ENCODE measurements around the gene SPRY1. TPM values are rescaled to one million over a fixed set of nuclear protein-coding genes. Genes with fewer than 3 reads are reported as not detected.
A peak's percentile ranks its signal among the peaks of the same experiment; 100 is the strongest.

SPRY1 gene, protein sequence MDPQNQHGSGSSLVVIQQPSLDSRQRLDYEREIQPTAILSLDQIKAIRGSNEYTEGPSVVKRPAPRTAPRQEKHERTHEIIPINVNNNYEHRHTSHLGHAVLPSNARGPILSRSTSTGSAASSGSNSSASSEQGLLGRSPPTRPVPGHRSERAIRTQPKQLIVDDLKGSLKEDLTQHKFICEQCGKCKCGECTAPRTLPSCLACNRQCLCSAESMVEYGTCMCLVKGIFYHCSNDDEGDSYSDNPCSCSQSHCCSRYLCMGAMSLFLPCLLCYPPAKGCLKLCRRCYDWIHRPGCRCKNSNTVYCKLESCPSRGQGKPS
- total RNA-seq, result 10 to 100 TPM in 5 of 6 experiments, 1 to 10 TPM in 1; 9.3 to 16.1 (median 14.3) TPM
- long read RNA-seq, transcript SPRY1-206 (2 exons, 849 nt), result major isoform, 5 of 5 reads
- long read RNA-seq, partial matches to known transcripts, result 0 of 5 reads
- long read RNA-seq, other reads (novel, unspliced or antisense), result 0 of 5 reads

- Histone ChIP-seq H3K36me3 (no peaks in the 10 kb centered on the region), H3K4me3 (peak within 1 kb of the TSS; percentile 65 to 72 (median 71)), H3K27ac (peak within 1 kb of the TSS; percentile 82 to 91 (median 87)), H3K27me3 (no peaks in the 10 kb centered on the region), H3K9me3 (no peaks in the 10 kb centered on the region), H3K4me1 (peaks cover 0 to 5% (median 0%) of the 10 kb centered on the region in 4 donors)
- intact Hi-C loops (cut with DNase I), result no loop called here
- DNase-seq, result peak; percentile 85 to 91 (median 87)
- ATAC-seq, result peak; percentile 68 to 83 (median 78)
- TF ChIP-seq POLR2A (IDR thresholded peaks at IDR 0.05) (peak; percentile 83), CTCF (IDR thresholded peaks at IDR 0.05) (no peak)
- WGBS (ENCODE audit: insufficient coverage, low coverage, low lambda C conversion rate, missing lambda C conversion rate), result 1% methylated on average over 20 of the region's 20 CpGs
These were observed at the start of gene SPRY1 for GRCh38 chr4:123396307-123397143. Gene SPRY1, plus strand, starts transcription at chr4:123396795. Its CDS starts 4,797 bp downstream, at chr4:123401592.

DNA sequence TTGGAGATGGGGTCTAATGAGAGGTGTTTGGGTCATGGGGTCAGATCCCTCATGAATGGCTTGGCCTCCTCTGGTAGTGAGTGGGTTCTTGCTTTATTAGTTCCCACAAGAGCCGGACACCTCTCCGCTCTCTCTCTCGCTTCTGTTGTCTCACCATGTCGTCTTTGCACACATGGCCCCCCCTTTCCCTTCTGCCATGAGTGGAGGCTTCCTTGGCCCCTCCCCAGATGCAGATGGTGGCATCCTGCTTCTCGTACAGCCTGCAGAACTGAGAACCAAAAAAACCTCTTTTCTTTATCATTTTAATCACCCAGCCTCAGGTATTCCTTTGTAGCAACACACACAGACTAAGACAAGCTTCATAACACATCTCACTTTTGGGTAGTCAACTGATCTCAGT lies 49.6 kb upstream of the SPRY1 start:
- no peak for DNase-seq
- H3K27ac ChIP-seq, result no peak overlapping the region
- H3K27me3 ChIP-seq, result no peaks in the 10 kb centered on the region
- WGBS (ENCODE audit: insufficient coverage, low coverage, low lambda C conversion rate, missing lambda C conversion rate), result 79% methylated on average over 4 of the region's 5 CpGs
- ATAC-seq, result no peak
- no peaks in the 10 kb centered on the region for H3K36me3 ChIP-seq
- intact Hi-C loops (cut with DNase I), result no loop called here
- H3K4me1 ChIP-seq, result peaks cover 0 to 14% (median 2%) of the 10 kb centered on the region in 4 donors
- H3K4me3 ChIP-seq, result no peak overlapping the region
- no peaks in the 10 kb centered on the region for H3K9me3 ChIP-seq
- TF ChIP-seq CTCF (IDR thresholded peaks at IDR 0.05), result no peak
- TF ChIP-seq POLR2A (IDR thresholded peaks at IDR 0.05), result no peak

GRCh38 chr4:123348946-123349345 lies 47.6 kb upstream of the SPRY1 start:
- WGBS (ENCODE audit: insufficient coverage, low coverage, low lambda C conversion rate, missing lambda C conversion rate), result 83% methylated on average over 4 of the region's 4 CpGs
- ATAC-seq, result no peak
- H3K36me3 ChIP-seq, result no peaks in the 10 kb centered on the region
- H3K9me3 ChIP-seq, result no peaks in the 10 kb centered on the region
- no peaks in the 10 kb centered on the region for H3K27me3 ChIP-seq
- no peak overlapping the region for H3K27ac ChIP-seq
- H3K4me3 ChIP-seq, result no peak overlapping the region
- intact Hi-C loops (cut with DNase I), result no loop called here
- peaks cover 0 to 14% (median 5%) of the 10 kb centered on the region in 4 donors for H3K4me1 ChIP-seq
- no peak for DNase-seq
- no peak for TF ChIP-seq POLR2A (IDR thresholded peaks at IDR 0.05)
- no peak for TF ChIP-seq CTCF (IDR thresholded peaks at IDR 0.05)

DNA sequence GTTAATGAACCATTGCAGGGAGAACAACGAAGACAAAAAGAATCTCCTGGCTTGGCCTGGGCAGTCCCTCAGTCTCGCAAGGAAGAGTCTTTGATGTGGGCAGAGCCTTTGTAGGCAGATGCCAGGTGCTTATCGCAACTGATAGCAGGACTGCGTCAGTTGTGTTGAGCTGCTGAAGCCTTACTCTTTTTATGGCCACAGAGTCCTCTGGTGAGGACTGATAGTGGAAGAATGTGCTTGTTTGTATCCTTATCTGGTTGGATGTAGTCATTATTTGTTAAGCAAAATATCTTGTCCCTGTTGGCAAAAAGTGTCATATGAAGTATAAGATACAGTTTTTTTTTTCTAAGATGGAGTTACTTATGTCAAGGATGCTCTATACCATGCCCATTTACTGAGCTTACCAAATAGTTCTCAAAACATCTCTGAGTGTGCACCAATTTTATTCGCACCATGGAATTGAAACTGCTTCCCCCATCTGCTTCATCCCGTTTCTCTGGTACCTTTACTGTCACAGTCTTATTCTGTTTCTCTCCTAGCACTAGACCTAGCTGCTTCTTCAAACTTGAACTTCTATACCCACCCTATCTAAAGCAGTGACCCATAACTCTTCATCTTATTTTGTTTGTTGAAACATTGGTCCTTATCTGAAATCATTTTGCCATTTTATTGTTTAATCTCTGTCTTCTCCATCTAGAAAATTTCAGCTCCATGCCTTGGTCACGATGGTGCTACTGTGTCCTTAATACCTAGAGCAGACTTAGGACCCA lies 47.0 kb upstream of the SPRY1 start:
- DNase-seq (no peak), ATAC-seq (no peak)

More for the DNA sequence above, 47.0 kb upstream of the SPRY1 start:
- Histone ChIP-seq H3K27me3 (no peaks in the 10 kb centered on the region), H3K36me3 (no peaks in the 10 kb centered on the region), H3K27ac (no peak overlapping the region), H3K4me3 (no peak overlapping the region), H3K4me1 (peaks cover 0 to 14% (median 5%) of the 10 kb centered on the region in 4 donors), H3K9me3 (no peaks in the 10 kb centered on the region)
- 53% methylated on average over 6 of the region's 7 CpGs for WGBS (ENCODE audit: insufficient coverage, low coverage, low lambda C conversion rate, missing lambda C conversion rate)
- TF ChIP-seq CTCF (IDR thresholded peaks at IDR 0.05) (no peak), POLR2A (IDR thresholded peaks at IDR 0.05) (no peak)
- intact Hi-C loops (cut with DNase I), result no loop called here
